HCT116 (cell line): ENCODE results near the gene HIC1. TPM values are rescaled to one million over a fixed set of nuclear protein-coding genes. Genes with fewer than 3 reads are reported as not detected.

Experiments
- ATAC-seq: fragments of 200-7000 bp; cut with Tn5 transposase; 2 replicates; pipeline ENCODE4 v1.9.1; 2020; ENCODE audit warnings: mild to moderate bottlenecking, moderate library complexity
- BruUV-seq: library from RNA; stranded (reverse); fragments of 400-500 nt; replicated peaks from 2 replicates; lab custom pipeline; 2021; lab: Mats Ljungman, UMichigan
- CTCF ChIA-PET: fragments of 300-600 bp; sonication (Branson Sonifier 250); formaldehyde crosslinking; loops from one replicate; lab custom pipeline; 2021; ENCODE audit warnings: antibody characterized with exemption; lab: Charles Lee
- POLR2A ChIA-PET: fragments of 300-600, 350-600 bp; sonication (Branson Sonifier 250); formaldehyde crosslinking; loops from one replicate; lab custom pipeline; 2021; ENCODE audit warnings: antibody characterized with exemption; lab: Charles Lee
- RAD21 ChIA-PET, 2 experiments: fragments of 300-600 bp; sonication (Branson Sonifier 250); formaldehyde crosslinking; loops; one replicate each; lab custom pipeline; 2023; ENCODE audit warnings: low total read pairs in 2 of 2; ENCODE audit not compliant: uncharacterized antibody in 2 of 2, unreplicated experiment in 2 of 2, low non-redundant PET in 1 of 2; lab: Charles Lee
- DNase-seq: peaks from one replicate; pipeline ENCODE4 v3.0.0-alpha.2; 2010; ENCODE audit warnings: low read depth, low spot score
- H2AFZ ChIP-seq: fragments of 200-600 bp; shearing (Covaris generic), sonication (generic); 2 replicates; pipeline ENCODE4 v1.6.1; 2017; ENCODE audit warnings: low read depth, mixed run types, mixed read lengths, antibody characterized with exemption, low read length; ENCODE audit not compliant: poor library complexity, severe bottlenecking
- H3K27ac ChIP-seq: 2 replicates; pipeline ENCODE4 v1.5.1; 2012; ENCODE audit warnings: low read depth, low read length
- H3K27me3 ChIP-seq: fragments of 200-600 bp; sonication (generic); 2 replicates; pipeline ENCODE4 v1.6.1; 2016; ENCODE audit warnings: mixed run types, low read length, mixed read lengths; ENCODE audit not compliant: insufficient read depth
- H3K36me3 ChIP-seq, 2 experiments: fragments of 200-500 bp in 1 of 2; fragments of 200-600 bp in 1 of 2; sonication (Bioruptor generic) in 1 of 2; sonication (generic) in 1 of 2; 2 replicates each; pipeline versions ENCODE4 v1.5.1 to v1.6.1; 2014 to 2016; ENCODE audit warnings: low read length in 2 of 2, inconsistent platforms in 1 of 2, mixed read lengths in 1 of 2, mixed run types in 1 of 2; ENCODE audit not compliant: insufficient read depth in 2 of 2, control insufficient read depth in 1 of 2
- H3K4me1 ChIP-seq, 2 experiments: fragments of 200-600 bp in 1 of 2; sonication (generic) in 1 of 2; 2 replicates each; pipeline versions ENCODE4 v1.5.1 to v1.6.1; 2012 to 2017; ENCODE audit warnings: low read length in 2 of 2, inconsistent platforms in 1 of 2, mild to moderate bottlenecking in 1 of 2, mixed read lengths in 1 of 2, mixed run types in 1 of 2, moderate library complexity in 1 of 2; ENCODE audit not compliant: insufficient read depth in 2 of 2, control insufficient read depth in 1 of 2
- H3K4me2 ChIP-seq: fragments of 200-600 bp; sonication (generic); 2 replicates; pipeline ENCODE4 v1.6.1; 2017; ENCODE audit warnings: mixed run types, low read length, mixed read lengths
- H3K4me3 ChIP-seq, 2 experiments: fragments of 200-600 bp in 1 of 2; sonication (generic) in 1 of 2; replicated peaks in 1 of 2; 2 replicates each; pipeline ENCODE4 v1.5.1; 2011 to 2016; ENCODE audit warnings: low read length in 2 of 2, control low read depth in 1 of 2, low read depth in 1 of 2, mild to moderate bottlenecking in 1 of 2, mixed read lengths in 1 of 2, mixed run types in 1 of 2
- H3K79me2 ChIP-seq: fragments of 200-600 bp; sonication (generic); 2 replicates; pipeline ENCODE4 v1.6.1; 2017; ENCODE audit warnings: mild to moderate bottlenecking, mixed run types, low read length, moderate library complexity, mixed read lengths; ENCODE audit not compliant: insufficient read depth
- H3K9ac ChIP-seq: fragments of 200-600 bp; sonication (generic); 2 replicates; pipeline ENCODE4 v1.6.1; 2016; ENCODE audit warnings: low read length, mixed read lengths
- H3K9me2 ChIP-seq: fragments of 200-600 bp; sonication (generic), shearing (Covaris generic); 2 replicates; pipeline ENCODE4 v1.6.1; 2017; ENCODE audit warnings: mixed run types, mild to moderate bottlenecking, moderate library complexity; ENCODE audit not compliant: insufficient read depth
- H3K9me3 ChIP-seq, 2 experiments: fragments of 200-500 bp in 1 of 2; fragments of 200-600 bp in 1 of 2; sonication (Bioruptor generic) in 1 of 2; sonication (generic) in 1 of 2; 2 replicates each; pipeline ENCODE4 v1.6.1; 2014 to 2017; ENCODE audit warnings: low read length in 2 of 2, mixed read lengths in 2 of 2, inconsistent platforms in 1 of 2, low read depth in 1 of 2, mild to moderate bottlenecking in 1 of 2, mixed run types in 1 of 2, moderate library complexity in 1 of 2; ENCODE audit not compliant: control insufficient read depth in 1 of 2, insufficient read depth in 1 of 2
- H4K20me1 ChIP-seq: fragments of 200-600 bp; sonication (generic), shearing (Covaris generic); 2 replicates; pipeline ENCODE4 v1.6.1; 2017; ENCODE audit warnings: mixed run types, mild to moderate bottlenecking, moderate library complexity; ENCODE audit not compliant: insufficient read depth
- CBX3 ChIP-seq: IDR thresholded peaks from 2 replicates; pipeline ENCODE4 v1.6.1; 2012; ENCODE audit warnings: low read depth
- CTCF ChIP-seq, 3 experiments: fragments of 200-600 bp in 1 of 3; sonication (generic) in 1 of 3; IDR thresholded peaks in 2 of 3; conservative IDR thresholded peaks in 1 of 3; 2 replicates each; pipeline ENCODE4 v1.5.1; 2012 to 2017; ENCODE audit warnings: low read depth in 2 of 3, low read length in 2 of 3, antibody characterized with exemption in 1 of 3, borderline replicate concordance in 1 of 3, control low read depth in 1 of 3, mild to moderate bottlenecking in 1 of 3, mixed read lengths in 1 of 3, mixed run types in 1 of 3, moderate library complexity in 1 of 3; ENCODE audit not compliant: insufficient read depth in 1 of 3
- EGR1 ChIP-seq: IDR thresholded peaks from 2 replicates; pipeline ENCODE4 v1.6.1; 2012; ENCODE audit warnings: low read depth
- ELF1 ChIP-seq: IDR thresholded peaks from 2 replicates; pipeline ENCODE4 v1.6.1; 2012; ENCODE audit warnings: low read depth, borderline replicate concordance
- EZH2 ChIP-seq: fragments of 200-600 bp; sonication (generic); IDR thresholded peaks from 2 replicates; pipeline ENCODE4 v1.6.1; 2017; ENCODE audit warnings: antibody characterized with exemption, mixed run types
- EZH2phosphoT487 ChIP-seq: fragments of 200-600 bp; IDR thresholded peaks from 2 replicates; pipeline ENCODE4 v1.6.1; 2018; ENCODE audit warnings: antibody characterized with exemption, borderline replicate concordance
- FOSL1 ChIP-seq: IDR thresholded peaks from 2 replicates; pipeline ENCODE4 v1.6.1; 2012; ENCODE audit warnings: low read depth
- JUND ChIP-seq: IDR thresholded peaks from 2 replicates; pipeline ENCODE4 v1.6.1; 2012
- POLR2A ChIP-seq: IDR thresholded peaks from 2 replicates; pipeline ENCODE4 v1.7.0; 2011; ENCODE audit warnings: borderline replicate concordance; ENCODE audit not compliant: insufficient read depth, insufficient read length; ENCODE audit errors: extremely low read depth
- RAD21 ChIP-seq: IDR thresholded peaks from 2 replicates; pipeline ENCODE4 v1.6.1; 2012; ENCODE audit warnings: low read depth, mild to moderate bottlenecking
- REST ChIP-seq: IDR thresholded peaks from 2 replicates; pipeline ENCODE4 v1.6.1; 2012; ENCODE audit warnings: low read depth
- TCF7L2 ChIP-seq: IDR thresholded peaks from 2 replicates; pipeline ENCODE4 v1.7.0; 2011; ENCODE audit warnings: borderline replicate concordance, inconsistent platforms; ENCODE audit not compliant: insufficient read depth, insufficient read length; ENCODE audit errors: extremely low read depth
- intact Hi-C: fragments of 100-400 bp; cut with micrococcal nuclease; formaldehyde crosslinking; loops from 2 replicates; pipeline ENCODE4 v1.10.0; 2022
- total RNA-seq: library from RNA; stranded (reverse); gene quantifications from one replicate; pipeline ENCODE4 v1.2.1, GENCODE V29; 2021; ENCODE audit not compliant: unreplicated experiment

HIC1 gene
- total RNA-seq, 1 experiment from 2014 or later = 0.64 TPM

- Histone ChIP-seq H3K4me2 (no peak overlapping the region), H3K79me2 (no peaks in the 10 kb centered on the region), H3K9me2 (no peaks in the 10 kb centered on the region), H3K27me3 (no peaks in the 10 kb centered on the region), H3K4me3 (no peak overlapping the region), H3K27ac (no peak overlapping the region), H3K36me3 (no peaks in the 10 kb centered on the region), H4K20me1 (no peaks in the 10 kb centered on the region), H2AFZ (no peak overlapping the region), H3K9me3 (no peaks in the 10 kb centered on the region), H3K9ac (no peak overlapping the region), H3K4me1 (peaks cover 0 to 19% of the 10 kb centered on the region in 2 experiments; a peak in 3 of 4 replicates)
- RAD21 ChIA-PET = no interaction called here
- ATAC-seq (no peak), DNase-seq (no peak)
- POLR2A ChIA-PET = no interaction called here
- CTCF ChIA-PET = interaction anchor here (1.3 kb wide), 1 partner anchor 9 kb away, joined by 3 read pairs; no protein-coding TSS in a partner anchor
- no TSS peak for BruUV-seq
- TF ChIP-seq ELF1 = no peak
- TF ChIP-seq EZH2 = no peak
- TF ChIP-seq TCF7L2 = no peak
- intact Hi-C loops = no loop called here
These were observed 12.7 kb downstream of the HIC1 start for GRCh38 chr17:2067608-2068024.

- POLR2A ChIA-PET = no interaction called here
- Histone ChIP-seq H2AFZ (no peak overlapping the region), H3K9ac (no peak overlapping the region), H3K9me3 (no peaks in the 10 kb centered on the region), H3K27ac (no peak overlapping the region), H3K4me3 (no peak overlapping the region), H3K79me2 (no peaks in the 10 kb centered on the region), H3K4me1 (peaks cover 0 to 15% of the 10 kb centered on the region in 2 experiments; a peak in 2 of 4 replicates), H3K9me2 (no peaks in the 10 kb centered on the region), H3K4me2 (no peak overlapping the region), H3K27me3 (no peaks in the 10 kb centered on the region), H4K20me1 (no peaks in the 10 kb centered on the region), H3K36me3 (no peaks in the 10 kb centered on the region)
- no peak for DNase-seq
- intact Hi-C loops = no loop called here
- BruUV-seq = no TSS peak
- RAD21 ChIA-PET = no interaction called here
- no peak for ATAC-seq
- CTCF ChIA-PET = interaction anchor here (1.2 to 1.3 kb wide), 2 partner anchors 10 to 268 kb away, joined by 3 read pairs; partner anchors contain the start of gene TSR1
- no peak for TF ChIP-seq TCF7L2
- TF ChIP-seq EGR1 = no peak
- no peak for TF ChIP-seq REST
- TF ChIP-seq JUND = no peak
- no peak for TF ChIP-seq FOSL1
- TF ChIP-seq EZH2phosphoT487 = no peak
- no peak for TF ChIP-seq CBX3
- TF ChIP-seq POLR2A = no peak
- no peak for TF ChIP-seq CTCF (IDR thresholded peaks at IDR 0.05 in 2 of 3, conservative IDR thresholded peaks at IDR 0.05 in 1 of 3; ENCODE audit: borderline replicate concordance in 1 of 3, insufficient read depth in 1 of 3, low read depth in 2 of 3, low read length in 2 of 3)
- TF ChIP-seq RAD21 = no peak
These were observed 13.2 kb downstream of the HIC1 start for GRCh38 chr17:2068031-2068518.
